Mucosa of descending colon (tissue), 3 donors: ENCODE results near the gene PCOLCE2. TPM values are rescaled to one million over a fixed set of nuclear protein-coding genes. Genes with fewer than 3 reads are reported as not detected.

Experiments
- ATAC-seq: fragments of 200-7000 bp; cut with Tn5 transposase; one replicate; pipeline ENCODE4 v1.9.1; 2020; ENCODE audit warnings: mild to moderate bottlenecking, moderate library complexity
- DNase-seq, 3 donors: peaks; one replicate each; pipeline ENCODE4 v3.0.0-alpha.2; 2020
- H3K36me3 ChIP-seq: fragments of 200-600 bp; one replicate; pipeline ENCODE4 v1.8.0; 2021; ENCODE audit warnings: low read depth, mild to moderate bottlenecking
- H3K4me1 ChIP-seq: fragments of 200-600 bp; one replicate; pipeline ENCODE4 v1.8.0; 2021; ENCODE audit warnings: low read depth, mild to moderate bottlenecking
- H3K4me3 ChIP-seq: fragments of 200-600 bp; one replicate; pipeline ENCODE4 v1.8.0; 2021; ENCODE audit warnings: mild to moderate bottlenecking
- H3K9me3 ChIP-seq: fragments of 200-600 bp; one replicate; pipeline ENCODE4 v1.8.0; 2021; ENCODE audit warnings: mild to moderate bottlenecking
- intact Hi-C, 2 donors: fragments of 100-400 bp; cut with DNase I in 1 of 2; cut with micrococcal nuclease in 1 of 2; formaldehyde crosslinking; loops; one replicate each; pipeline versions ENCODE4 v1.11.0 to v1.11.1; 2022; cut with DNase I, micrococcal nuclease
- total RNA-seq, 3 donors: library from RNA; stranded (reverse); fragmentation: NEBNext Ultra II Directional in 2 of 3; extraction: Animal tissue kit (Norgen Biotek cat#: 25700) in 2 of 3; gene quantifications; one replicate each; pipeline versions ENCODE4 v1.2.1 to v1.2.4, GENCODE V29; 2021 to 2023
- TF ChIP-seq, protein P1 (sequence below): fragments of 200-600 bp; IDR thresholded peaks from one replicate; pipeline ENCODE4 v1.8.0; 2022; ENCODE audit warnings: antibody characterized with exemption, mild to moderate bottlenecking
- donor health status: DM: no; HTN: no; CAD: no; lungs with moderate emphysema.
- donor health status: DM: no; HTN: no; CAD: no.
- donor health status: DM: no; HTN: yes; CAD: no.

PCOLCE2 gene
- total RNA-seq, 3 donors from 2014 or later = 1.5 to 8.4 (median 2.3) TPM

GRCh38 chr3:142852009-142852408 is 36.9 kb downstream of the PCOLCE2 start:
- ATAC-seq (no peak), DNase-seq (no peak)
- TF ChIP-seq, protein P1, sequence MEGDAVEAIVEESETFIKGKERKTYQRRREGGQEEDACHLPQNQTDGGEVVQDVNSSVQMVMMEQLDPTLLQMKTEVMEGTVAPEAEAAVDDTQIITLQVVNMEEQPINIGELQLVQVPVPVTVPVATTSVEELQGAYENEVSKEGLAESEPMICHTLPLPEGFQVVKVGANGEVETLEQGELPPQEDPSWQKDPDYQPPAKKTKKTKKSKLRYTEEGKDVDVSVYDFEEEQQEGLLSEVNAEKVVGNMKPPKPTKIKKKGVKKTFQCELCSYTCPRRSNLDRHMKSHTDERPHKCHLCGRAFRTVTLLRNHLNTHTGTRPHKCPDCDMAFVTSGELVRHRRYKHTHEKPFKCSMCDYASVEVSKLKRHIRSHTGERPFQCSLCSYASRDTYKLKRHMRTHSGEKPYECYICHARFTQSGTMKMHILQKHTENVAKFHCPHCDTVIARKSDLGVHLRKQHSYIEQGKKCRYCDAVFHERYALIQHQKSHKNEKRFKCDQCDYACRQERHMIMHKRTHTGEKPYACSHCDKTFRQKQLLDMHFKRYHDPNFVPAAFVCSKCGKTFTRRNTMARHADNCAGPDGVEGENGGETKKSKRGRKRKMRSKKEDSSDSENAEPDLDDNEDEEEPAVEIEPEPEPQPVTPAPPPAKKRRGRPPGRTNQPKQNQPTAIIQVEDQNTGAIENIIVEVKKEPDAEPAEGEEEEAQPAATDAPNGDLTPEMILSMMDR = no peak
- Histone ChIP-seq H3K36me3 (no peaks in the 10 kb centered on the region), H3K9me3 (no peaks in the 10 kb centered on the region), H3K4me3 (no peak overlapping the region), H3K4me1 (no peaks in the 10 kb centered on the region)
- intact Hi-C loops = no loop called here

GRCh38 chr3:142850395-142851023 is 38.4 kb downstream of the PCOLCE2 start:
- no peaks in the 10 kb centered on the region for H3K36me3 ChIP-seq
- no peaks in the 10 kb centered on the region for H3K9me3 ChIP-seq
- DNase-seq = no peak
- ATAC-seq = peak; percentile 28
- H3K4me1 ChIP-seq = no peaks in the 10 kb centered on the region
- H3K4me3 ChIP-seq = no peak overlapping the region
- intact Hi-C loops = no loop called here
- TF ChIP-seq, protein P1 = no peak

DNA sequence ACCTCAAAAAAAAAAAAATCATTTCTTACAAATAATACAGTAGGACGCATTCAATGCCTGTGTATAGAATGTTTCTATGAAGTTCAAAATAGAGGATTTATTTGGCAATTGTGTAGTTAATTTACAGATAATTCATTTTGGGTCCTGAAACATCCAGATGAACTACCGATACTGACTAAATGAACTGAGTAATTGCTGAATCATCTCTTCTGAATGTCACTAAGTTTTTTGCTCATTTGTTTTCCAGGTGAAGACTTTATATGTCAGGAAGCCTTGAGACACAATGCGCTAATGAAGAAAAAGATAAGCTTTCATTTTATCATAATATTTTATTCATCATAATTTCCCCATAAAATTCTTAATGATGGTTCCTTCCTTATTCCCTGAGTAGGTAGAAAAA is 39.7 kb downstream of the PCOLCE2 start:
- no peaks in the 10 kb centered on the region for H3K36me3 ChIP-seq
- no peaks in the 10 kb centered on the region for H3K4me1 ChIP-seq
- ATAC-seq (no peak), DNase-seq (no peak)
- no peaks in the 10 kb centered on the region for H3K9me3 ChIP-seq
- no peak overlapping the region for H3K4me3 ChIP-seq
- intact Hi-C loops = no loop called here
- TF ChIP-seq, protein P1 = no peak

DNA sequence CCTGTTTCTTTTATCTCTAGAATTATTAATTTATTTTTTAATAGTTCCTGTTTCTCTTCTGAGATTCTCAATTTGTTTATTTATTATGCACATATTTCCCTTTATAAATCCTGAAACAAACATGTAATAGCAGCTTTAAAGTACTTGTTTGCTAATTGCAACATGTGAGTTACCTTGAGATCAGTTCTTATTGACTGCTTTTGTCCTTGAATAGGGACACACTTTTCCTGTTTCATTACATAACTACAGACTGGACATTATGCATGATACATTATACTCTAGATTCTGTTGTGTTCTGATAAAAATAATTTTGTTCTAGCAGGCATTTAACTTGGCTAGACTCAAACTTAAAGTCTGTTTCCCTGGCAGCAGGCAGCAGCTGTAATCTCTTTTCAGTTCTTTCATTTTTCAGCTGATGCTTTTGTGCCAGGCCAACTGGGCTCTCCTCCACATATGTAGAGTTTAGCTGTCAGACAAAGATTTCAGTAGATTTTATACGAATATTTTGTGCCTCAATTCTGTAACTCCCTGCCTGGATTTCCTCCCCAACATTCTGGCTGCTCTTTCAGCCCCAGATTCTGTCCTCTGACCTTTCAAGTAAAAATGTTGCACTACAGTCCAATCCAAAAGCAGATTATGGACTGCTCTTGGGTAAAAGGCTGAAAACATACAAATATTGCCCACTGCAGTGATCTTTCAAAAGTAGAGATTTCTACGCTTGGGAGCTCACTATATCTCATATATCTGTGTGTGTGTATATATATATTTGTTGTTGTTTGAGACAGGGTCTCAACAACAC is 41.9 kb downstream of the PCOLCE2 start:
- no peaks in the 10 kb centered on the region for H3K9me3 ChIP-seq
- no peaks in the 10 kb centered on the region for H3K4me1 ChIP-seq
- intact Hi-C loops = no loop called here
- no peaks in the 10 kb centered on the region for H3K36me3 ChIP-seq
- DNase-seq (no peak), ATAC-seq (no peak)
- TF ChIP-seq, protein P1 = no peak
- H3K4me3 ChIP-seq = no peak overlapping the region

DNA sequence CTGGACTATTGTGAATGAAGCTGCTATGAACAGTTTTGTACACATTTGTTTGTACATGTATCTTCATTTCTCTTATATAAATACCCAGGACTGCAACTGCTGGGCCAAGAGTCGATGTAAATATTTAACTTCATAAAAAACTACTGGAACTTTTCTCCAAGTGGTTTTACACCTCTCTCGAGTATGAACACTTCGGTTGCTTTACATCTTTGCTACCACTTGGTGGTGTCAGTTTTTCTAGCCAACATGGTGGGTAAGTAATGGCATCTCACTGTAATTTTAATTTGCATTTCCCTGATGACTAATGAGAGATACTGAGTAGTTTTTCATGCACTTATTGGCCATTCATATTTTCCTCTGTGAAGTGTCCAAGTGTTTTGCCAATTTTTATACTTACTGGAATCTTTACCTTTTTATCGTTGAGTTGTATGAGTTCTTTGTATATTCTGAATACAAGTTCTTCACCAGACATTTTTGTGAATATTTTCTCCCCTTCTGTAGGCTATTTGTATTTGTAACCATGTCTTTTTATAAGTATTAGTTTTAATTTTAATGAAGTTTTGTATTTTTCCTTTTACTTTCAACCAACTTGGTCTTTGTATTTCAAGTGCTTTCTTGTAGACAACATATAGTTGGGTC is 44.4 kb downstream of the PCOLCE2 start:
- peak in 1 of 3 donors; percentile 23 for DNase-seq
- intact Hi-C loops = no loop called here
- TF ChIP-seq, protein P1 = no peak
- Histone ChIP-seq H3K4me3 (no peak overlapping the region), H3K9me3 (no peaks in the 10 kb centered on the region), H3K36me3 (no peaks in the 10 kb centered on the region), H3K4me1 (no peaks in the 10 kb centered on the region)
- ATAC-seq = peak; percentile 56
